GM12865 (cell line): ENCODE results near the gene SPRYD3.

Experiments
- DNase-seq: peaks from one replicate; pipeline ENCODE4 v3.0.0; 2010; ENCODE audit warnings: low read depth
- H3K4me3 ChIP-seq: 2 replicates; pipeline ENCODE4 v1.5.1; 2011; ENCODE audit warnings: mild to moderate bottlenecking, low read depth, low read length, control low read depth
- CTCF ChIP-seq: IDR thresholded peaks from 2 replicates; pipeline ENCODE4 v1.5.1; 2011; ENCODE audit warnings: low read length, control low read depth, low read depth, inconsistent platforms; ENCODE audit not compliant: insufficient read depth; ENCODE audit errors: missing control alignments

The SPRYD3 gene

GRCh38 chr12:53079226-53080117, at the start of gene SPRYD3:
Gene SPRYD3 (minus strand): TSS chr12:53079390. CDS start chr12:53079333, 57 bp downstream.
- H3K4me3 ChIP-seq = peak within 1 kb of the TSS; percentile 67
- no peak for TF ChIP-seq CTCF
- peak; percentile 98 for DNase-seq

- H3K4me3 ChIP-seq = no peak overlapping the region
- TF ChIP-seq CTCF = no peak
Observed at GRCh38 chr12:53127169-53127568, 48.0 kb upstream of the SPRYD3 start.

GRCh38 chr12:53124352-53124723, 45.1 kb upstream of the SPRYD3 start:
- DNase-seq = no peak
- H3K4me3 ChIP-seq = no peak overlapping the region
- TF ChIP-seq CTCF = no peak

More at GRCh38 chr12:53127169-53127568, 48.0 kb upstream of the SPRYD3 start:
- no peak for DNase-seq

GRCh38 chr12:53123578-53124351, 44.6 kb upstream of the SPRYD3 start:
- DNase-seq = no peak
- TF ChIP-seq CTCF = no peak

GRCh38 chr12:53122961-53123468, 43.8 kb upstream of the SPRYD3 start:
- DNase-seq = no peak
- no peak overlapping the region for H3K4me3 ChIP-seq
- TF ChIP-seq CTCF = no peak

More at GRCh38 chr12:53123578-53124351, 44.6 kb upstream of the SPRYD3 start:
- no peak overlapping the region for H3K4me3 ChIP-seq

GRCh38 chr12:53120685-53121525, 41.7 kb upstream of the SPRYD3 start:
- DNase-seq = no peak
- TF ChIP-seq CTCF = no peak
- H3K4me3 ChIP-seq = no peak overlapping the region
